A673 (cell line): Measurements from ENCODE around the gene PTPN11.

Experiments used
- EZH2 ChIP-seq: fragments of 200-600 bp; sonication (generic); IDR thresholded peaks from 2 replicates; pipeline ENCODE4 v1.6.1; 2017; ENCODE audit warnings: borderline replicate concordance, low read depth, mild to moderate bottlenecking, mixed read lengths, antibody characterized with exemption, low read length; ENCODE audit not compliant: poor library complexity, severe bottlenecking
- TF ChIP-seq, protein P1 (sequence below): fragments of 300-800, 200-600 bp; sonication (generic); conservative IDR thresholded peaks from 2 replicates; pipeline ENCODE4 v1.5.1; 2017; ENCODE audit warnings: low read depth, mild to moderate bottlenecking, antibody characterized with exemption, low read length, moderate library complexity, mixed read lengths

DNA sequence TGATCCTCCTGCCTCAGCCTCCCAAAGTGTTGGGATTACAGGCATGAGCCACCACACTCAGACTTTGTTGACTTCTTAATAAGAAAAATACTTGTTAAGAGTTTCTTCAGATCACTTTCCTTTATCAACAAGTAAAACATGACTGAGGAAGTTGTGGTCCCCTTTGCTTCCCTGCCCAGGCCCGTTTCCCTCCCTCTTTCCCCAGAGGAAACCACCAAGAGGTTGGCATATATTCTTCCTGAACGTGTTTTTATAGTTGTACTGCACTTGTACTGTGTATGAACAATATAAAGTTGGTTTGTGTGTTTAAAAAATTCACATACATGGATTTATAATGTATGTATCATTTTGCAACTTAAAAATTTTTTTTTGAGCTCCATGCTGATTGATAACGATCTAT is 28.4 kb downstream of the PTPN11 start:
- TF ChIP-seq, protein P1, sequence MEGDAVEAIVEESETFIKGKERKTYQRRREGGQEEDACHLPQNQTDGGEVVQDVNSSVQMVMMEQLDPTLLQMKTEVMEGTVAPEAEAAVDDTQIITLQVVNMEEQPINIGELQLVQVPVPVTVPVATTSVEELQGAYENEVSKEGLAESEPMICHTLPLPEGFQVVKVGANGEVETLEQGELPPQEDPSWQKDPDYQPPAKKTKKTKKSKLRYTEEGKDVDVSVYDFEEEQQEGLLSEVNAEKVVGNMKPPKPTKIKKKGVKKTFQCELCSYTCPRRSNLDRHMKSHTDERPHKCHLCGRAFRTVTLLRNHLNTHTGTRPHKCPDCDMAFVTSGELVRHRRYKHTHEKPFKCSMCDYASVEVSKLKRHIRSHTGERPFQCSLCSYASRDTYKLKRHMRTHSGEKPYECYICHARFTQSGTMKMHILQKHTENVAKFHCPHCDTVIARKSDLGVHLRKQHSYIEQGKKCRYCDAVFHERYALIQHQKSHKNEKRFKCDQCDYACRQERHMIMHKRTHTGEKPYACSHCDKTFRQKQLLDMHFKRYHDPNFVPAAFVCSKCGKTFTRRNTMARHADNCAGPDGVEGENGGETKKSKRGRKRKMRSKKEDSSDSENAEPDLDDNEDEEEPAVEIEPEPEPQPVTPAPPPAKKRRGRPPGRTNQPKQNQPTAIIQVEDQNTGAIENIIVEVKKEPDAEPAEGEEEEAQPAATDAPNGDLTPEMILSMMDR = no peak
- no peak for TF ChIP-seq EZH2
